COLO829 (cell line): ENCODE data around the gene ME3.

ENCODE experiments used
- DNase-seq: peaks from one replicate; pipeline ENCODE4 v3.0.0; 2012; ENCODE audit warnings: low spot score

The ME3 gene

DNA sequence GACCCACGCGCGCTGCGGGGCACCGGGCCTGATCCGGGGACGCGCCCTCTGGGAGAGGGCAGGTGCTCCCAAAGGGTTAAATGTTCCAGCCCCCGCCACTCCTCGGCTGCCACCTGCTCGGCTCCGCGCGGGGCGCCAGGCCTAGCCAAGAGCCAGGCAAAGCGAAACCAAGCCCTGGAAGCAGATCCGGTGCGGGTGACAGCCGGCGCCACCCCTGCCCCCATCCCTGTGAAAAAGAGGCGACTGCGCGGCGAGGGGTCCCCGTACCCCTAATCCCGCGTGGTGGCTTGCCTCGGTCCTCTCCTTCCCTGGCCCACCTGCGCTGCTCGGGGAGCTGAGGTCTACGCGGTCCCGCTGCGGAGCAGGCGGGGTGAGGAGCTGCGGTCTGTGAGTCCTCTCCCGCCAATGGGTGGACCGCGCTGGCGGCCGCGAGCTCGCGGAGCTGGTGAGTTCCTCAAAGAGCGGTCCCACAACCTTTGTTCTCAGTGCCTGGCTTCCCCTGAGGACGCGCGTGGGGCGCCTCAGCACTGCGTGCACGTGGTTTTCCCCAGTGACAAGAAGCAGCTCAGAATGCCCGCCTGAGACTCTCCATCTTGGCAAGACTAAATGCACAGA lies at the start of gene ME3:
ME3 (minus strand) TSS at position 610 of the 615 bp plus-strand sequence.
- DNase-seq = no peak

DNA sequence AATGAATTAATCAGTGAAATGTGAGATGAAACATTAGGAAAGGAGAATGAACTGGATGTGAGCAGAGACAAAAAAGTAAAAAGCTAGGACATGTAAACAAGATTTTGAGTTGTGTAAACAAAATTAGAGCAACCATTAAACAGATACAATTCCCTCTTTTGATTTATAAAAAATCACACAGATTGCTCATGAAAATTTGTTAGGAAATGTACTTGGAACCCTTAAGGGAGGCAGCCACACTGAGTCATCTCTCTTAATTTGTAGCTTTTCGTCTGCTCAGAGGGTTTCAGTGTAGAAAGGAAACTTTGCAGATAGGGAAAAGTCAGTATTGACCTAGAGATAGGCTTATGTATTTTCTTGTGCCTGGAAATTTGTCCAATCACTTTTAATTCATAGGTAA lies 49.6 kb upstream of the ME3 start:
- no peak for DNase-seq

- no peak for DNase-seq
These were observed 48.1 kb upstream of the ME3 start for GRCh38 chr11:86720546-86720945.

DNA sequence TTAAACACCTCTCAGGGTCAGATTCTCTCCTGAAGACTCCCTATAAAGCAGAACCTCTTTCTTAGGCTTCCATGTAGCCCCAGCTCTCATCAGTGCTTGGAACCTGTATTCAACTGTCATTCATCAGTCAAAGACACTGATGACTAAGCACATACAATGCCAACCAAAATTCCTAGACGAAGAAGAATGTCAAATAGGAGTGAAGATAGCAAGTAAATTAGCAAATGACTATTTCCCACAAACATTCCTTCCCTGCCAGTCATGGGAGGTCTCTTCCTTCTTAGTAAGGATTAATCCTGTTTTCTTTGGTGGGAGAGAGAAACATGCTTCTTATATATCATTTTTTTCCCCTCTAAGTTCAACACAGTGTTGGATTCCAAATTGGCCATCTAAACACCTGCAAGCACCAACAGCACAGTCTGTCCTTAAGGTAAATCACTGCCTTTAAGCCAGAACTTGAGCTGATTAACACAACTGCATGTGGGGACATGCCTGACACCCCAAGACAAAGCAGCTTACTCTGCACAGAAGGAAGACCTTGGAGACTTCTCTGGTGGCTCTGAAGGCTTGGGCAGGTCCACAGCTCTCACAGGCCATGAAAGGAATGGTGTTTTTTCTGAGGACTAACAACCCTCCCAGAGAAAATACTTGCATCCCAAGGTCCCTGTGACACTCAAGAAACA lies 47.5 kb upstream of the ME3 start:
- DNase-seq = peak; percentile 81

DNA sequence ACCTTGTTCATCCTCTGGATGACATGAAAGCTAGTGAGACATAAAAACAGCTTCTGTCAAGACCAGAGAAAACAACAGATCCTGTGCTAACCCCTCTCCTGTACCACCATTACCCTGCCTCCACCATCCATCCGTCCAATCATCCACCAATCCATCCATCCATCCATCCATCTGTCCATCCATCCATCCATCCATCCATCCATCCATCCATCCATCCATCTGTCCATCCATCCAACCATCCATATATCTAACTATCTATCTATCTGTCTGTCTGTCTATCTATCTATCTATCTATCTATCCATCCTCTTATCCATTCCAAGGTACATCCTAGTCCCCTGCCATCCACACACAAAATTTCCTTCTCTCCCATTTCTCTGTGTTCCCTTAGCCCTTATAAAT lies 46.6 kb upstream of the ME3 start:
- DNase-seq = no peak

DNA sequence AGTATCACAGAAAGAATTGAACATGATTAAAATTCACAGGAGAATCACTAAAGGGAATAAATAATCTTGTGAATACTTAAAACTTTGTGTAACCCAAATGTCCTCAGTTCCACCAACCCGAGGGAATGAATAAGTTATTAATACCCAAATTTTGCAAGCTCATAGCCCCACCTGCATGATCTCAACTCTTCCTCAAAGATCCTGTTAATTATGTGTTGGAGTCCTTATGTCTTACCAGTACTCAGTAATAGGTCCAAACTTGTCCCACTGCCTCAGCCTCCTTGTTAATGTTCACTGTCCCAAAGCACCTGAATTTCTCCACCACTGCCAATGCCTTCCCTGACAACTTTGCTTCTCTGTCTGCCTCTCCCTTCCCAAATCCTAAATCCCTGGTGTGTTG lies 46.1 kb upstream of the ME3 start:
- no peak for DNase-seq

- no peak for DNase-seq
These were observed 45.5 kb upstream of the ME3 start for GRCh38 chr11:86717817-86718501.

DNA sequence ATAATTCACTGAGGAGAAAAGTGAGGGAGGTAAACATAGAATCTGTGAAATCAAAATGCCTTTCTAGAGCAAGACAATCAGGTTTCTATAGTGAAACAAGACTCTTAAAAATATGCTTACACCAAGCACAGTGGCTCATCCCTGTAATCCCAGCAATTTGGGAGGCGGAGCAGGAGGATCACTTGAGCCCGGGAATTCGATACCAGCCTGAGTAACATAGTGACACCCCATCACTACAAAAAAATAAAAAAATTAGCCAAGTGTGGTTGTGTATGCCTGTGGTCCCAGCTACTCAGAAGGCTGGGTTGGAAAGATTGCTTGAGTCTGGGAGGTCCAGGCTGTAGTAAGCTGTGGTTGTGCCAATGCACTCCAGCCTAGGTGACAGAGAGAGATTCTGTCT lies 43.2 kb upstream of the ME3 start:
- DNase-seq = no peak

- DNase-seq = no peak
These were observed 41.1 kb upstream of the ME3 start for GRCh38 chr11:86713552-86713951.

DNA sequence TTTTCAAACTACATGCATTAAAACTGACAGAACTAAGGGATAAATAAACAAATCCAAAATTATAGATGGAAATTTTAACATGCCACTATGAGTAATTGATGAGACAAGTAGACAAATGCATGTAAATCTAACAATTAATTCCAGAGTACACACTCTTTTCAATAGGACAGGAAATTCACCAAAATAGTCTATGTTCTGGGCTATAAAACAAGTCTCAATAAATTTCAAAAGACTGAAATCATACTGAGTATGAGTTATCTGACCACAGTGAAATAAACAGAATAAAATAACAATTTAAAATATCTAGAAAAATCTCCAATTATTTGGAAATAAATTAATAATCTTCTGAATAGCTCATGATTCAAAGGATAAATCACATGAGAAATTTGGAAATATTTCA lies 38.5 kb upstream of the ME3 start:
- DNase-seq = no peak

DNA sequence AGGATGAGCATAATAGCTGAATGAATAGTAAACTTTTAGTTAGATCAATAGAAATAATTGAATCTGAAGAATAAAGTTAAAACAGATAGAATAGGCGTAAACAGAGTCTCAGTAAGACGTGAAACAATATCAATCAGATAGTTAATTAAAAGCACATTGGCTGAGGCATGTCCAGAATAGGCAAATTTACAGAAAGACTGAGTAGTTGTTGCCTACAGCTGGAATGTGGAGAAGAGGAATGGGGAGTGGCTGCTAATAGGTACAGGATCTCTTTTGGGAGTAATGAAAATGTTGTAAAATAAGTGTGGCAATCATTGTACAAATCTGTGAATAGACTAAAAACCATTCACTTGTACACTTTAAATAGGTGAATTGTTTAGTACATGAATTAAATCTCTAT lies 36.3 kb upstream of the ME3 start:
- DNase-seq = no peak

- DNase-seq = no peak
These were observed 34.1 kb upstream of the ME3 start for GRCh38 chr11:86706338-86707131.

DNA sequence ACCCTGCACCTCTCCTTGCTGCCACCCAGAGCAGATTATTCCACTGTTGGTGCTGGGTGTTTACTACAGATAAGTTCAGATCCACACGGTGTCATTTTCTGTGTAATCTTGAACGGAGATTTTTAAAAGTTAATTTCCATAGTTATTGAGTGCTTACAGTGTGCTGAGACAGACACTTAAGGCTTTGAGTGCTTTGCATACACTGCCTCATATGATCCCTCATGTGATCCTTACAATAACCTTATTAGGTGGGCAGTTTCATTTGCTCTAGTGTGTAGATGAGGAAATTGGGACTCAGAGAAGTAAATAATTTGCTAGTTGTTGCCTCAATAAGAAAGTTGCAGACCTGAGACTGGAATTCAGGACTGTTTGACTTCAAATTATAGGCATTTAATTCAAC lies 32.3 kb upstream of the ME3 start:
- no peak for DNase-seq

GRCh38 chr11:86703987-86704386 lies 31.6 kb upstream of the ME3 start:
- no peak for DNase-seq

DNA sequence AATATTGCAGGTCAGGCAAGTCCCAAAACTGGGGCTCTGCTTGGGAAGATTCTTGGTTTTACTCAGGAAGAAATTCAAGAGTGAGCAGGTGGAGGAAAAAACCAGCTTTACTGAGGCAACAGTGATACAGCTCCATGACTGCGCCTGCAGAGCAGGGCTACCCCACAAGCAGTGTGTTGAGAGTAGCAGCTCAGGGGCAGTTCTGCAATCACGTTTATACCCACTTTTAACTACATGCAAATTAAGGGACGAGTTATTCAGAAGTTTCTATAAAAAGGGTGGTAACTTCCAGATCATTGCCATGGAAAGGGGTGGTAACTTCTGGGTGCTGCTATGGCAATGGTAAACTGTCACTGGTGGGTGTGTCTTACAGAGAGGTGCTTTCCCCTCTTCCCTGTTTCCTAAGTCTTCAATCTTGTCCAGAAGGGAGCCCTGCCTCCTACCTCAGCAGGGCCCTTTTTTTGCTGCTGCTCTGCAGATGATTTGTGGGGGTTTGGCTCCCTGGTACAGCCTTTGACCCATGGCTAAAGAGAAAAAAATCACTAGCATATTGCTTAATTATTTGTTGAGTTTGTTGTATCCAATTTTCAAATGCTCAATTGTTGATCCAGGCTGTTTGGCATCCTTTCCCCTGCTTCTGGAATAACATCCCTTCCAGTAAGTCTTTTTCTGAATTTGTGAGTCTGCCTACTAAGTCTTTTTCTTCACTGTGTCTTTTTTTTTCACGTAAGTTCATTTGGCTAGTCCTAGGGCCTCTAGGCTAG lies 30.0 kb upstream of the ME3 start:
- DNase-seq = no peak

DNA sequence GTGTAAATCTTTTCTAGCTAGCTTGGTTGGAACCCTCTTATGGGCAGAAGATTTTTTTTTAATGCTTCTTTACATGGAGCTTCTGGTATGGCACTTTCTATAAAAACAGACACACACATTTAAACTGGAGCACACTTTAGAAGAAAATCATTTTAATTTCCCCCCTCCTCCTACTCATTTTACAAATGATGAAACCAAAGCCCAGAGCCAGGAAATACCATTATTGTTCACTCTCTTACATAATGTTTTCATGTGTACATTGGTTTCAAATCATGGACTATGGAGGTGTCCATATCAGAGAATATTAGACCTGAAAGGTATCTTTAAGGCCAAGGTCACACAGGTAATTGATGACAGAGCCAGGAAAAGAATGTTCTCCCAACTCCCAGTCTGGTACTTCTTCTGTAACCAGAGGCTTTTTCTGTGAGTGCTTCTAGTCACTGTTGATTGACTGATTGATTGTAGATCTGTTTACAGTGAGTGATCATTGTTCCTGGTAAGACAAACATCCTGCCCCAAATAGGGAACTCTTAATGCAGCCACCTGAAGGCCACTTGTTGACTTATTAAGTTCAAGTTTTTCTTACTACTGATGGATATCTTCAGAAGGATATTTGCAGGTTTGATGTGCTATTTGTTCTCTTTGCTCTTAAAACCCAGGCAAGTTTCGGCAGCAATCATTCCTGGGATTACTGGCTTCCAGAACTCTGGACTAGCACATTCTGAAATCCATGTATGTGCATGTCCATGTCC lies 26.8 kb upstream of the ME3 start:
- no peak for DNase-seq

DNA sequence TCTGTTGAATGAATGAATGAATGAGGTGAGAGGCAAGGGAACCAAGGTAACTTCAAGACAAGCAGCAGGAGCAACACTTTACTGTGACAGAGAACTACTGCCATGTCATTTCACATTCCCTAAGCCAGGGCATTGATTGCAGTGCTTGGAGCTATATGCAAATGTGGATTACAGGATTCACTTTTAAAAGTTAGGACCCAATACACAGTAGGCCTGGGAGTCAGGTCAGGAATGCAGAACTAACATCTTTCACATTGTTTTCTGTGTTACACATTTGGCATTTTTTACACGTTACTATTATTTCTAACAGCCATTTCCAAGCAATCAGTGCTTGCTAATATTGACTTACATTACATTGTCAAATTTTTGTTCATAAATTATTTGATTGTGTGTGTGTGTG lies 26.2 kb upstream of the ME3 start:
- DNase-seq = no peak

DNA sequence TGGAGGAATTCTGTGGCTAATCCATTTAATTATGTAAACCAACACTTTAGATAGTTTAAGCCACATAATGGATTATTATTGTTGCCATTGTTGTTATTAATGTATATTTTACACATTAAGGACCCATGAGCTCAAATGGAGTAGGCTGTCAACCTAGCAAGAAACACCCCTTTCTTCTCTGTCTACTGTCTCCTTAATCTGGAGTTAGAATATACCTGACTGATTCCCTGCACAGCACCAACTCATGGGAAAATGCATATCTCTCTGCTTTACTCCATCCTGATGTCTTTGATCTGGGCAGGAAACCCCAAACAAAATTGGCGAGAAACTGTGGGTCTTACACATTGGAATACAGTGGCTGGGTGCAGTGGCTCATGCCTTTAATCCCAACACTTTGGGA lies 24.0 kb upstream of the ME3 start:
- DNase-seq = no peak

GRCh38 chr11:86696004-86696403 lies 23.6 kb upstream of the ME3 start:
- peak; percentile 94 for DNase-seq

GRCh38 chr11:86695373-86695772 lies 23.0 kb upstream of the ME3 start:
- DNase-seq = no peak

DNA sequence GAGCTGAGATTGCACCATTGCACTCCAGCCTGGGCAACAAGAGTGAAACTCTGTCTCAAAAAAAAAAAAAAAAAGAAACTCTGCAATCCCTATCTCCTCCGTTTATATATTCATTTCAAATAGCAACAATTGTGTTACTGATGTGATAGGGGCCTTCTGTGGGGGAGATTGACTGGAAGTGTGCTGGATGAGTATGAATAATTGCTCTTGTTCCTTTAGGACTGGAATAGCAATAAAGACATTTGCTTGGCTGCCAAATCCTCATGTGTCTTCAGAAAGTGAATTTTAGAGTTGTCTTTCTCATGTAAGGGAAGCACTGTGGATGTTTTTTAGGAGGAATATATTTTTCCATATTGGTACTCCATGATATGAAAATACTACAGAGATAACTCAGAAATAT lies 21.1 kb upstream of the ME3 start:
- DNase-seq = peak; percentile 48
